Sigmoid colon (tissue), 4 donors: ENCODE measurements around the gene PRCC.

ENCODE experiments used
- CTCF ChIP-seq, 4 experiments: fragments of 450-650 bp in 3 of 4; fragments of 200-600 bp in 1 of 4; IDR thresholded peaks; one replicate each; pipeline ENCODE4 v1.5.1; 2016 to 2019; ENCODE audit warnings: antibody characterized with exemption in 4 of 4, mild to moderate bottlenecking in 3 of 4, moderate library complexity in 2 of 4
- EP300 ChIP-seq, 4 donors: sonication (generic); formaldehyde crosslinking; IDR thresholded peaks; one replicate each; pipeline ENCODE4 v1.6.1; 2017; ENCODE audit warnings: antibody characterized with exemption in 4 of 4
- POLR2A ChIP-seq, 2 donors: fragments of 450-650 bp; IDR thresholded peaks; one replicate each; pipeline ENCODE4 v1.6.1; 2016; ENCODE audit warnings: antibody characterized with exemption in 2 of 2, mild to moderate bottlenecking in 2 of 2, moderate library complexity in 2 of 2

GRCh38 chr1:156772728-156773497 is 5.6 kb downstream of the PRCC start:
- TF ChIP-seq CTCF (IDR thresholded peaks at IDR 0.05) (no peak), EP300 (IDR thresholded peaks at IDR 0.05) (no peak), POLR2A (IDR thresholded peaks at IDR 0.05) (no peak)
